Activated naive CD4-positive, alpha-beta T cell (primary cell): ENCODE data around the gene CDC26.
"Not testable (repeated sequence)": the region's sequence is repeated elsewhere in the genome, so short reads cannot be mapped to it uniquely, and the experiment has no call there.

Experiments used
- DNase-seq, 4 experiments: peaks; one replicate each; lab custom pipeline; 2025; lab: John Stamatoyannopoulos, UW

CDC26 gene

GRCh38 chr9:113238202-113238858, 37.0 kb downstream of the CDC26 start:
- DNase-seq = no peak

- no peak for DNase-seq
Measured at GRCh38 chr9:113237026-113237425, 38.3 kb downstream of the CDC26 start.

- DNase-seq = not testable (repeated sequence)
Measured at GRCh38 chr9:113235701-113236255, 39.6 kb downstream of the CDC26 start.

- no peak for DNase-seq
Measured at GRCh38 chr9:113231701-113232100, 43.7 kb downstream of the CDC26 start.

- DNase-seq = no peak
Measured at GRCh38 chr9:113228130-113228665, 47.2 kb downstream of the CDC26 start.

GRCh38 chr9:113227436-113227835, 47.9 kb downstream of the CDC26 start:
- no peak for DNase-seq

- no peak for DNase-seq
Measured at GRCh38 chr9:113223963-113224362, 51.4 kb downstream of the CDC26 start.

- no peak for DNase-seq
Measured at GRCh38 chr9:113222482-113222841, 52.9 kb downstream of the CDC26 start.

- no peak for DNase-seq
Measured at GRCh38 chr9:113221800-113222481, 53.4 kb downstream of the CDC26 start.

- peak; percentile 86 to 92 (median 88) for DNase-seq
Measured at GRCh38 chr9:113221003-113221799, 54.2 kb downstream of the CDC26 start, which contains the start of the genes FKBP15 and SLC31A1. Gene FKBP15 (minus strand): TSS chr9:113221277. CDS start chr9:113221243, 34 bp downstream. Gene SLC31A1 (plus strand): TSS chr9:113221544. CDS start chr9:113256149, 34,605 bp downstream.

GRCh38 chr9:113220467-113221002, 54.8 kb downstream of the CDC26 start:
- DNase-seq = no peak

GRCh38 chr9:113219969-113220368, 55.4 kb downstream of the CDC26 start:
- no peak for DNase-seq

- DNase-seq = no peak
Measured at GRCh38 chr9:113219186-113219936, 56.0 kb downstream of the CDC26 start.
